Skeletal muscle satellite cell (primary cell): Measurements from ENCODE around the gene WFIKKN1.

Source experiments
- H3K27me3 ChIP-seq: 2 replicates; pipeline ENCODE4 v1.7.0; 2013; ENCODE audit warnings: low read length; ENCODE audit not compliant: control insufficient read depth, insufficient read depth
- H3K36me3 ChIP-seq: 2 replicates; pipeline ENCODE4 v1.7.0; 2013; ENCODE audit warnings: mild to moderate bottlenecking, control low read depth, low read length; ENCODE audit not compliant: insufficient read depth
- H3K4me1 ChIP-seq: 2 replicates; pipeline ENCODE4 v1.7.0; 2013; ENCODE audit warnings: low read length; ENCODE audit not compliant: control insufficient read depth, insufficient read depth
- H3K4me2 ChIP-seq: 2 replicates; pipeline ENCODE4 v1.7.0; 2013; ENCODE audit warnings: mild to moderate bottlenecking, low read length
- H3K4me3 ChIP-seq: 2 replicates; pipeline ENCODE4 v1.7.0; 2013; ENCODE audit warnings: low read length
- H3K9ac ChIP-seq: 2 replicates; pipeline ENCODE4 v1.7.0; 2013; ENCODE audit warnings: mild to moderate bottlenecking, low read depth, low read length, moderate library complexity
- H3K9me3 ChIP-seq: replicated peaks from 2 replicates; pipeline ENCODE4 v1.7.0; 2013; ENCODE audit warnings: mild to moderate bottlenecking, control low read depth, low read length

The WFIKKN1 gene

GRCh38 chr16:634051-634670, 3.4 kb downstream of the WFIKKN1 start:
- Histone ChIP-seq H3K4me2 (no peak overlapping the region), H3K4me1 (peaks cover 25% of the 10 kb centered on the region), H3K36me3 (peaks cover 8% of the 10 kb centered on the region)

GRCh38 chr16:634996-635395, 4.2 kb downstream of the WFIKKN1 start:
- H3K4me2 ChIP-seq: peak overlapping the region; percentile 100
- peak overlapping the region; percentile 90 for H3K4me3 ChIP-seq
- peaks cover 22% of the 10 kb centered on the region for H3K4me1 ChIP-seq
- peak overlapping the region; percentile 80 for H3K9ac ChIP-seq
- H3K36me3 ChIP-seq: peaks cover 8% of the 10 kb centered on the region
- no peaks in the 10 kb centered on the region for H3K27me3 ChIP-seq
- no peaks in the 10 kb centered on the region for H3K9me3 ChIP-seq

More at GRCh38 chr16:634051-634670, 3.4 kb downstream of the WFIKKN1 start:
- Histone ChIP-seq H3K27me3 (no peaks in the 10 kb centered on the region), H3K9ac (no peak overlapping the region), H3K4me3 (no peak overlapping the region), H3K9me3 (no peaks in the 10 kb centered on the region)

GRCh38 chr16:635573-636205, 4.9 kb downstream of the WFIKKN1 start:
- Histone ChIP-seq H3K4me1 (peaks cover 15% of the 10 kb centered on the region), H3K9ac (peak overlapping the region; percentile 80), H3K4me3 (peak overlapping the region; percentile 90), H3K27me3 (no peaks in the 10 kb centered on the region), H3K4me2 (peak overlapping the region; percentile 100), H3K36me3 (peaks cover 8% of the 10 kb centered on the region), H3K9me3 (no peaks in the 10 kb centered on the region)

- Histone ChIP-seq H3K36me3 (peaks cover 8% of the 10 kb centered on the region), H3K4me1 (peaks cover 17% of the 10 kb centered on the region), H3K9ac (peak within 1 kb of the TSS; percentile 80), H3K27me3 (no peaks in the 10 kb centered on the region), H3K9me3 (no peaks in the 10 kb centered on the region), H3K4me3 (peak within 1 kb of the TSS; percentile 90), H3K4me2 (peak within 1 kb of the TSS; percentile 100)
Observed at GRCh38 chr16:636206-637080, 5.7 kb downstream of the WFIKKN1 start, which contains the start of gene METTL26. METTL26 (minus strand) TSS chr16:636305; CDS start chr16:636290, 15 bp downstream.

DNA sequence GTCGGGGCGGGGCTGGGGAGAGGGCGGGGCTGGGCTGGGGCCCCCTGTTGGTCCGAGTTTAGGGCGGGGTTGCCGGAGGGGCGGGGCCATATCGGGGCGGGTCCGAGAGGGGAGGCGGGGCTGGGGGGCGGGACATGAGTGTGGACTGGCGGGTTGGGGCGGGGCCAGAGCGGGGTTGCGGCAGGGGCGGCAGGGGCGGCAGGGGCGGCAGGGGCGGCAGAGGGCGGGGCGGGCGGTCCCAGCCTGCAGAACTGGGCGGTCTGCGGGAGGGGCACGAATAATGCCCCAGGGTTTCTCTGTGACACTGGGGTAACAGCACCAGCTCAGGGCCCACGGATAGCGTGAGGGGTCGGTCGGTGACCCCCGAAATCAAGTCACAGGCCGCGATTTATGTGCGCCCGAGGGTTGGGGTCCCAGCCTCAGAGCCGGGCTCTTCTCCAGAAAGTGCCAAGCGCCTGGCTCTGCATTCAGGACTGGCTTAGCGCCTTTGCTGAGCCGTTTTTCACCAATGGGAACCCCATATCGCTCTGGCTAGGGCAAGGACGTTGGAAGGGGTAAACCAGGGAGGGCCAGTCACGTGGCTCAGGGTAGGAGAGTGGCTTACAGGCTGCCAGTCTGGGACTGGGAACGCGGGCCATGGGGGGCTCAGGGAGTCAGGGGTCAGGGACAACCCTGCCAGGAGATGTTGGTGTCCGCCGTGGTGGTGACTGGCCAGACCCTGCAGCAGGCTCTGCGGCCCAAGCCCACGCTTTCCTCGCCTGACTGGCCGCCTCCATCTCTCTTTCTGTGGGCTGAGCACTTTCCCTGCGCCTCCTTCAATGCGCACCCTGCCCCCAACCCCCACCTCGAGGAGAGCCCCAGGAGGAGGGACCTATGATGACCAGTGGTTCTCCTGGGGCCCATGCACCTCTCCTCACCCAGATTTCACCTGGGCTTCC, 6.6 kb downstream of the WFIKKN1 start:
- peak overlapping the region; percentile 80 for H3K9ac ChIP-seq
- peak overlapping the region; percentile 90 for H3K4me3 ChIP-seq
- H3K4me1 ChIP-seq: peaks cover 20% of the 10 kb centered on the region
- peak overlapping the region; percentile 100 for H3K4me2 ChIP-seq
- H3K36me3 ChIP-seq: peaks cover 8% of the 10 kb centered on the region
- no peaks in the 10 kb centered on the region for H3K9me3 ChIP-seq
- H3K27me3 ChIP-seq: no peaks in the 10 kb centered on the region

DNA sequence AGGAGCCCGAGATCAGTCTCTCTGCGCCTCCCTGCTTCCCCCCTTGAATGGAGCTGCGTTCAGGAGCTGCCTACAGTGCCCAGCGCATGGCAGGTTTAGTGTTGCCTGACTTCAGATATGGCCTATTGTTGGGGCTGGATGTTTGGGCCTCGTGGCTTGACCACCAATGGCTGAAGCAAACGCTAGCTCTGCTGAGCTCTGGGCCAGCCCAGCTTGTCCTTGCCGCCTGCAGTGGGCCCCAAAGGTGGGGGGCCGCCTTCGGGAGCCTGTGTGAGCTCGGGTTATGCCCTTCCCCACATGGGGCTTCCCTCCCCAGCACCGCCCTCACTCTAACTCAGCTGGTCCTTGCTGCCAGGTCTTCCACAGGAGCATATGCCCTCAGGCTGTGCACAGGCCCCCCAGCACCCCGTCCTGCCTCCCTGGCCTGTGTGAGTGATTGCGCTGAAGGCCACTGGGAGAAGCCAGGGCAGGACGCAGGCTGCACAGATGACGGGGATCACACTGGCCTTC, 7.3 kb downstream of the WFIKKN1 start:
- no peaks in the 10 kb centered on the region for H3K27me3 ChIP-seq
- H3K9ac ChIP-seq: no peak overlapping the region
- H3K36me3 ChIP-seq: peaks cover 8% of the 10 kb centered on the region
- no peak overlapping the region for H3K4me2 ChIP-seq
- H3K4me1 ChIP-seq: peaks cover 27% of the 10 kb centered on the region
- no peak overlapping the region for H3K4me3 ChIP-seq
- no peaks in the 10 kb centered on the region for H3K9me3 ChIP-seq

DNA sequence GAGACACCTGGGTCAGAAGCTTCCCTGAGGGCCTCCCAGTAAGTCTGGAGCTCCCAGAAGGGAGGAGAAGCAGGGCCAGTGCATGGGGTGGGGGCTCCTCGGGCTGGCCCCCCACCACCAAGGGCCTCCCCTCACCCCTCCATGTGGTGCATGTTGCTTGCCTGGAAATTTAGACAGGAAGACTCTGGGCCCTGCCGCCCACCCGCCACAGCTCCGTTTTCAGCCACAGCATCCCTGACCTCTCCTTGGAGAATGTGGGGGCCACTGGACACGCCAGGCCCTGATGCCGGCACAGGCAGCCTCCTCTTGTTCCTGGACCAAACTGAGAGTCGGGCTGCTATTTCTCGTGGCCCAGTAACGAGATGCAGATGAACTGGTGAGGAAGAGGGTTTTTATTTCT, 8.1 kb downstream of the WFIKKN1 start:
- Histone ChIP-seq H3K4me2 (no peak overlapping the region), H3K36me3 (peaks cover 5% of the 10 kb centered on the region), H3K4me1 (peaks cover 27% of the 10 kb centered on the region), H3K27me3 (no peaks in the 10 kb centered on the region), H3K9ac (no peak overlapping the region), H3K4me3 (no peak overlapping the region), H3K9me3 (no peaks in the 10 kb centered on the region)

GRCh38 chr16:640614-641013, 9.8 kb downstream of the WFIKKN1 start:
- H3K4me3 ChIP-seq: no peak overlapping the region
- H3K4me1 ChIP-seq: peaks cover 23% of the 10 kb centered on the region
- no peaks in the 10 kb centered on the region for H3K36me3 ChIP-seq
- H3K9ac ChIP-seq: peak overlapping the region; percentile 82
- no peaks in the 10 kb centered on the region for H3K9me3 ChIP-seq
- no peak overlapping the region for H3K4me2 ChIP-seq
- no peaks in the 10 kb centered on the region for H3K27me3 ChIP-seq

DNA sequence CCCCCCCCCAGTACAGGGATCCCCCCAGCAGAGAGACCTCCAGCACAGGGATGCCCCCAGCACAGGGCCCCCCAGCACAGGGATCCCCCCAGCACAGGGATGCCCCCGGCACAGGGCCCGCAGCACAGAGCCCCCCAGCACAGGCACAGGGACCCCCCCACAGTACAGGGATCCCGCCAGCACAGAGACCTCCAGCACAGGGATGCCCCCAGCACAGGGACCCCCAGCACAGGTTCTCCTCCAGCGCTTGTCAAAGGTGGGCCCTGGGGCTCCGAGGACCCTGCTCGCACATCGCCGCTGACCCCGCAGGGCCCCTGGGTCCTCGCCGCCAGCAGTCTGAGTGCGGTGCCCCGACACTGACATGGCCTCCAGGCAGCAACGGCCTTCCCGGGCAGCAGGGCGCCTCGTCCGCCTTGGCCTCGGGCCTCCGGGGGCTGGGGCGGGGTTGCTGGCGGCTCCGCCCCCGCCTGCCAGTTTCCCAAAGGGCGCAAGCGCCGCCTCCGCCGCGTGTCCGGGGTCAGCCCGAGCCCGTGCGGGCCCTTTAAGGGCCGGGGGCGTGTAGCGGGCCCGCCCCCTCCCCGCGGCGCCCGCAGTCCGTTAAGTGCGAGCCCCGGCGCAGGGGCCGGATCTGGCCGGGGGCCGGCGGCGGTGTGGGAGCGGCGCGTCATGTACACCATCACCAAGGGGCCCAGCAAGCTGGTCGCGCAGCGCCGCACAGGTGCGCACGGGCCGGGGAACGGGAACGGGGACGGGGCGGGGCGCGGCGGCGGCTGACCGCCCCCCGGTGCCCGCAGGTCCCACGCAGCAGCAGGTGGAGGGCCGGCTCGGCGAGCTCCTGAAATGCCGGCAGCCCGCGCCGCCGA, 10.8 kb downstream of the WFIKKN1 start, which contains the start of gene MCRIP2:
MCRIP2 (plus strand) TSS at position 503 of the 863 bp plus-strand sequence; CDS start at position 667, 164 bp downstream.
- Histone ChIP-seq H3K9me3 (no peaks in the 10 kb centered on the region), H3K36me3 (no peaks in the 10 kb centered on the region), H3K4me2 (peak within 1 kb of the TSS; percentile 98), H3K9ac (peak within 1 kb of the TSS; percentile 82), H3K27me3 (no peaks in the 10 kb centered on the region), H3K4me3 (peak within 1 kb of the TSS; percentile 79), H3K4me1 (peaks cover 23% of the 10 kb centered on the region)
